Kasumi-1 (cell line): Measurements from ENCODE around the gene C3orf18.

Experiments used
- DNase-seq, 2 experiments: peaks; one replicate each; lab custom pipeline; 2025; lab: John Stamatoyannopoulos, UW

The C3orf18 gene

GRCh38 chr3:50603261-50604109 lies 35.9 kb upstream of the C3orf18 start:
- DNase-seq, result no peak

- no peak for DNase-seq
Measured at GRCh38 chr3:50602595-50603191, 35.1 kb upstream of the C3orf18 start.

GRCh38 chr3:50600841-50601591 lies 33.5 kb upstream of the C3orf18 start:
- peak; percentile 97 for DNase-seq

GRCh38 chr3:50600141-50600753 lies 32.7 kb upstream of the C3orf18 start:
- DNase-seq, result no peak

- DNase-seq, result no peak
Measured at GRCh38 chr3:50599716-50600118, 32.2 kb upstream of the C3orf18 start.

- no peak for DNase-seq
Measured at GRCh38 chr3:50599115-50599715, 31.7 kb upstream of the C3orf18 start.

- DNase-seq, result no peak
Measured at GRCh38 chr3:50594253-50594785, 26.8 kb upstream of the C3orf18 start.

GRCh38 chr3:50592568-50592967 lies 25.0 kb upstream of the C3orf18 start:
- peak; percentile 49 to 65 for DNase-seq

- no peak for DNase-seq
Measured at GRCh38 chr3:50591196-50591741, 23.7 kb upstream of the C3orf18 start.

GRCh38 chr3:50588759-50589433 lies 21.3 kb upstream of the C3orf18 start:
- DNase-seq, result no peak

- no peak for DNase-seq
Measured at GRCh38 chr3:50587806-50588758, 20.5 kb upstream of the C3orf18 start.

GRCh38 chr3:50587373-50587772 lies 19.8 kb upstream of the C3orf18 start:
- no peak for DNase-seq

GRCh38 chr3:50586763-50587070 lies 19.2 kb upstream of the C3orf18 start:
- no peak for DNase-seq

GRCh38 chr3:50585919-50586762 lies 18.6 kb upstream of the C3orf18 start:
- DNase-seq, result no peak

GRCh38 chr3:50584391-50584790 lies 16.8 kb upstream of the C3orf18 start:
- DNase-seq, result no peak

GRCh38 chr3:50583897-50584296 lies 16.4 kb upstream of the C3orf18 start:
- no peak for DNase-seq

GRCh38 chr3:50582083-50582482 lies 14.5 kb upstream of the C3orf18 start:
- no peak for DNase-seq

GRCh38 chr3:50581459-50581842 lies 13.9 kb upstream of the C3orf18 start:
- no peak for DNase-seq
